SH-SY5Y (cell line): ENCODE results near the gene ADORA3.

Source experiments
- GATA2 ChIP-seq: IDR thresholded peaks from 2 replicates; pipeline ENCODE4 v1.6.1; 2011; ENCODE audit warnings: mild to moderate bottlenecking, low read depth, low read length
- GATA3 ChIP-seq: IDR thresholded peaks from 2 replicates; pipeline ENCODE4 v1.6.1; 2011; ENCODE audit warnings: low read depth, mild to moderate bottlenecking, low read length, moderate library complexity

- TF ChIP-seq GATA2 (no peak), GATA3 (no peak)
Measured at GRCh38 chr1:111542187-111542586, 38.8 kb upstream of the ADORA3 start.
